WTC11 (cell line): ENCODE data around the gene EPB41. TPM values are rescaled to one million over a fixed set of nuclear protein-coding genes. Genes with fewer than 3 reads are reported as not detected.

Source experiments
- ATAC-seq: fragments of 200-7000 bp; cut with Tn5 transposase; 2 replicates; pipeline ENCODE4 v1.10.0; 2021; ENCODE audit warnings: mild to moderate bottlenecking, moderate library complexity
- CTCF ChIA-PET: fragments of 300-600 bp; sonication (Branson Sonifier 250); formaldehyde crosslinking; loops from one replicate; lab custom pipeline; 2021; ENCODE audit warnings: antibody characterized with exemption; lab: Charles Lee
- POLR2A ChIA-PET: fragments of 350-600 bp; sonication (Branson Sonifier 250); formaldehyde crosslinking; loops from one replicate; lab custom pipeline; 2021; ENCODE audit warnings: antibody characterized with exemption; lab: Charles Lee
- DNase-seq: peaks from one replicate; pipeline ENCODE4 v3.0.0; 2021; ENCODE audit warnings: low spot score
- H3K27ac Mint-ChIP-seq: 2 replicates; pipeline ENCODE4 v1.8.0; 2021; ENCODE audit warnings: mixed read lengths
- H3K27me3 Mint-ChIP-seq: 2 replicates; pipeline ENCODE4 v1.8.0; 2021; ENCODE audit warnings: low read depth, mild to moderate bottlenecking, moderate library complexity, mixed read lengths
- H3K36me3 Mint-ChIP-seq: 2 replicates; pipeline ENCODE4 v1.8.0; 2021; ENCODE audit warnings: mixed read lengths
- H3K4me1 Mint-ChIP-seq: 2 replicates; pipeline ENCODE4 v1.8.0; 2022; ENCODE audit warnings: mixed read lengths
- H3K4me3 Mint-ChIP-seq: 2 replicates; pipeline ENCODE4 v1.8.0; 2021; ENCODE audit warnings: mild to moderate bottlenecking, moderate library complexity, mixed read lengths
- H3K9me3 Mint-ChIP-seq: 2 replicates; pipeline ENCODE4 v1.8.0; 2021; ENCODE audit warnings: mixed read lengths
- CBFB ChIP-seq: sonication (generic); formaldehyde crosslinking; IDR thresholded peaks from 2 replicates; pipeline ENCODE4 v1.8.1; 2022; ENCODE audit warnings: mild to moderate bottlenecking, low read depth, missing genetic modification reagents
- CREB1 ChIP-seq: sonication (generic); formaldehyde crosslinking; IDR thresholded peaks from 2 replicates; pipeline ENCODE4 v1.8.0; 2023; ENCODE audit warnings: mild to moderate bottlenecking, missing genetic modification reagents
- ETV6 ChIP-seq: sonication (generic); formaldehyde crosslinking; IDR thresholded peaks from 2 replicates; pipeline ENCODE4 v1.8.1; 2022; ENCODE audit warnings: mild to moderate bottlenecking, missing genetic modification reagents
- HMGA2 ChIP-seq: fragments of 250-450 bp; sonication (Bioruptor Pico); IDR thresholded peaks from 2 replicates; pipeline ENCODE4 v1.4.0; 2021; ENCODE audit warnings: mild to moderate bottlenecking, moderate library complexity
- IRF2 ChIP-seq: sonication (generic); formaldehyde crosslinking; IDR thresholded peaks from 2 replicates; pipeline ENCODE4 v1.8.0; 2022; ENCODE audit warnings: low read depth, missing genetic modification reagents, borderline replicate concordance
- JUN ChIP-seq: sonication (generic); formaldehyde crosslinking; IDR thresholded peaks from 2 replicates; pipeline ENCODE4 v1.8.0; 2023; ENCODE audit warnings: mild to moderate bottlenecking, missing genetic modification reagents
- NFE2L1 ChIP-seq: sonication (generic); formaldehyde crosslinking; IDR thresholded peaks from 2 replicates; pipeline ENCODE4 v1.8.1; 2023; ENCODE audit warnings: missing genetic modification reagents
- PRRX2 ChIP-seq: fragments of 250-450 bp; sonication (Bioruptor Pico); IDR thresholded peaks from 2 replicates; pipeline ENCODE4 v1.8.0; 2021; ENCODE audit warnings: mild to moderate bottlenecking
- SOX15 ChIP-seq: fragments of 250-450 bp; sonication (Bioruptor Pico); IDR thresholded peaks from 2 replicates; pipeline ENCODE4 v1.9.0; 2021; ENCODE audit warnings: mild to moderate bottlenecking
- ZNF232 ChIP-seq: sonication (generic); formaldehyde crosslinking; IDR thresholded peaks from 2 replicates; pipeline ENCODE4 v1.8.0; 2022; ENCODE audit warnings: mild to moderate bottlenecking, missing genetic modification reagents
- total RNA-seq: library from RNA; stranded (reverse); gene quantifications from 3 replicates; pipeline ENCODE4 v1.2.3, GENCODE V29; 2021
- TF ChIP-seq, protein P1 (sequence below): sonication (generic); formaldehyde crosslinking; IDR thresholded peaks from 2 replicates; pipeline ENCODE4 v1.8.0; 2023; ENCODE audit warnings: mild to moderate bottlenecking, missing genetic modification reagents
- TF ChIP-seq, protein P2 (sequence below): sonication (generic); formaldehyde crosslinking; IDR thresholded peaks from 2 replicates; pipeline ENCODE4 v1.8.1; 2022; ENCODE audit warnings: low read depth, missing genetic modification reagents, borderline replicate concordance
- TF ChIP-seq, protein P3 (sequence below): fragments of 250-450 bp; sonication (Bioruptor Pico); IDR thresholded peaks from 2 replicates; pipeline ENCODE4 v1.9.0; 2021; ENCODE audit warnings: mild to moderate bottlenecking
- TF ChIP-seq, protein P4 (sequence below): fragments of 250-450 bp; sonication (Bioruptor Pico); IDR thresholded peaks from 2 replicates; pipeline ENCODE4 v1.9.0; 2021; ENCODE audit warnings: mild to moderate bottlenecking, borderline replicate concordance
- TF ChIP-seq, protein P5 (sequence below): sonication (generic); formaldehyde crosslinking; IDR thresholded peaks from 2 replicates; pipeline ENCODE4 v1.8.0; 2022; ENCODE audit warnings: mild to moderate bottlenecking, missing genetic modification reagents
- TF ChIP-seq, protein P6 (sequence below): sonication (generic); formaldehyde crosslinking; IDR thresholded peaks from 2 replicates; pipeline ENCODE4 v1.8.0; 2022; ENCODE audit warnings: mild to moderate bottlenecking, missing genetic modification reagents
- TF ChIP-seq, protein P7 (sequence below): fragments of 250-450 bp; sonication (Bioruptor Pico); conservative IDR thresholded peaks from 2 replicates; pipeline ENCODE4 v1.9.0; 2021; ENCODE audit warnings: mild to moderate bottlenecking

Gene EPB41
- total RNA-seq, 1 experiment from 2014 or later, result 85.0 TPM

DNA sequence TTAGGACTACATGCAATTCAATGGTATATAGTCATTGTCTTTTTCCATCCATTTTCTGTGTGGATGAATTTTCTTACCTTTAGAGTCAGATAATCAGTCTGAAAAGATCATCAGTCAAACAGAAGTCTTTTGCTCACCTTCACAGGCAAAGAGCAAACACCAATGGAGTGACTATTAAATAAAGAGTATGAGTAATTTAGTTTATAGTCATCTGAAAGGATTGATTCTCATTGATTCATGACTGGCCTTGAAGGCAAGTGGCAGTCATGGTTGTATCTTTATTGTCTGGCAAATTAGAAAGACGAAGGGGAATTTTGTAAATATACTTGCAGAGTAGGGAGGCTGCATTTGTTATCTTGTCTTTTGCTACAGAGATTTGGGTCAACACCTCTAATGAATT, 89.9 kb downstream of the EPB41 start (continued):
- TF ChIP-seq, protein P1, sequence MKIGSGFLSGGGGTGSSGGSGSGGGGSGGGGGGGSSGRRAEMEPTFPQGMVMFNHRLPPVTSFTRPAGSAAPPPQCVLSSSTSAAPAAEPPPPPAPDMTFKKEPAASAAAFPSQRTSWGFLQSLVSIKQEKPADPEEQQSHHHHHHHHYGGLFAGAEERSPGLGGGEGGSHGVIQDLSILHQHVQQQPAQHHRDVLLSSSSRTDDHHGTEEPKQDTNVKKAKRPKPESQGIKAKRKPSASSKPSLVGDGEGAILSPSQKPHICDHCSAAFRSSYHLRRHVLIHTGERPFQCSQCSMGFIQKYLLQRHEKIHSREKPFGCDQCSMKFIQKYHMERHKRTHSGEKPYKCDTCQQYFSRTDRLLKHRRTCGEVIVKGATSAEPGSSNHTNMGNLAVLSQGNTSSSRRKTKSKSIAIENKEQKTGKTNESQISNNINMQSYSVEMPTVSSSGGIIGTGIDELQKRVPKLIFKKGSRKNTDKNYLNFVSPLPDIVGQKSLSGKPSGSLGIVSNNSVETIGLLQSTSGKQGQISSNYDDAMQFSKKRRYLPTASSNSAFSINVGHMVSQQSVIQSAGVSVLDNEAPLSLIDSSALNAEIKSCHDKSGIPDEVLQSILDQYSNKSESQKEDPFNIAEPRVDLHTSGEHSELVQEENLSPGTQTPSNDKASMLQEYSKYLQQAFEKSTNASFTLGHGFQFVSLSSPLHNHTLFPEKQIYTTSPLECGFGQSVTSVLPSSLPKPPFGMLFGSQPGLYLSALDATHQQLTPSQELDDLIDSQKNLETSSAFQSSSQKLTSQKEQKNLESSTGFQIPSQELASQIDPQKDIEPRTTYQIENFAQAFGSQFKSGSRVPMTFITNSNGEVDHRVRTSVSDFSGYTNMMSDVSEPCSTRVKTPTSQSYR, result no peak
- TF ChIP-seq IRF2 (CRISPR knock-in tag), result no peak
- TF ChIP-seq, protein P2, sequence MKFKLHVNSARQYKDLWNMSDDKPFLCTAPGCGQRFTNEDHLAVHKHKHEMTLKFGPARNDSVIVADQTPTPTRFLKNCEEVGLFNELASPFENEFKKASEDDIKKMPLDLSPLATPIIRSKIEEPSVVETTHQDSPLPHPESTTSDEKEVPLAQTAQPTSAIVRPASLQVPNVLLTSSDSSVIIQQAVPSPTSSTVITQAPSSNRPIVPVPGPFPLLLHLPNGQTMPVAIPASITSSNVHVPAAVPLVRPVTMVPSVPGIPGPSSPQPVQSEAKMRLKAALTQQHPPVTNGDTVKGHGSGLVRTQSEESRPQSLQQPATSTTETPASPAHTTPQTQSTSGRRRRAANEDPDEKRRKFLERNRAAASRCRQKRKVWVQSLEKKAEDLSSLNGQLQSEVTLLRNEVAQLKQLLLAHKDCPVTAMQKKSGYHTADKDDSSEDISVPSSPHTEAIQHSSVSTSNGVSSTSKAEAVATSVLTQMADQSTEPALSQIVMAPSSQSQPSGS, result no peak
- TF ChIP-seq, protein P3, sequence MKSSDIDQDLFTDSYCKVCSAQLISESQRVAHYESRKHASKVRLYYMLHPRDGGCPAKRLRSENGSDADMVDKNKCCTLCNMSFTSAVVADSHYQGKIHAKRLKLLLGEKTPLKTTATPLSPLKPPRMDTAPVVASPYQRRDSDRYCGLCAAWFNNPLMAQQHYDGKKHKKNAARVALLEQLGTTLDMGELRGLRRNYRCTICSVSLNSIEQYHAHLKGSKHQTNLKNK (CRISPR knock-in tag), result no peak
- TF ChIP-seq, protein P4, sequence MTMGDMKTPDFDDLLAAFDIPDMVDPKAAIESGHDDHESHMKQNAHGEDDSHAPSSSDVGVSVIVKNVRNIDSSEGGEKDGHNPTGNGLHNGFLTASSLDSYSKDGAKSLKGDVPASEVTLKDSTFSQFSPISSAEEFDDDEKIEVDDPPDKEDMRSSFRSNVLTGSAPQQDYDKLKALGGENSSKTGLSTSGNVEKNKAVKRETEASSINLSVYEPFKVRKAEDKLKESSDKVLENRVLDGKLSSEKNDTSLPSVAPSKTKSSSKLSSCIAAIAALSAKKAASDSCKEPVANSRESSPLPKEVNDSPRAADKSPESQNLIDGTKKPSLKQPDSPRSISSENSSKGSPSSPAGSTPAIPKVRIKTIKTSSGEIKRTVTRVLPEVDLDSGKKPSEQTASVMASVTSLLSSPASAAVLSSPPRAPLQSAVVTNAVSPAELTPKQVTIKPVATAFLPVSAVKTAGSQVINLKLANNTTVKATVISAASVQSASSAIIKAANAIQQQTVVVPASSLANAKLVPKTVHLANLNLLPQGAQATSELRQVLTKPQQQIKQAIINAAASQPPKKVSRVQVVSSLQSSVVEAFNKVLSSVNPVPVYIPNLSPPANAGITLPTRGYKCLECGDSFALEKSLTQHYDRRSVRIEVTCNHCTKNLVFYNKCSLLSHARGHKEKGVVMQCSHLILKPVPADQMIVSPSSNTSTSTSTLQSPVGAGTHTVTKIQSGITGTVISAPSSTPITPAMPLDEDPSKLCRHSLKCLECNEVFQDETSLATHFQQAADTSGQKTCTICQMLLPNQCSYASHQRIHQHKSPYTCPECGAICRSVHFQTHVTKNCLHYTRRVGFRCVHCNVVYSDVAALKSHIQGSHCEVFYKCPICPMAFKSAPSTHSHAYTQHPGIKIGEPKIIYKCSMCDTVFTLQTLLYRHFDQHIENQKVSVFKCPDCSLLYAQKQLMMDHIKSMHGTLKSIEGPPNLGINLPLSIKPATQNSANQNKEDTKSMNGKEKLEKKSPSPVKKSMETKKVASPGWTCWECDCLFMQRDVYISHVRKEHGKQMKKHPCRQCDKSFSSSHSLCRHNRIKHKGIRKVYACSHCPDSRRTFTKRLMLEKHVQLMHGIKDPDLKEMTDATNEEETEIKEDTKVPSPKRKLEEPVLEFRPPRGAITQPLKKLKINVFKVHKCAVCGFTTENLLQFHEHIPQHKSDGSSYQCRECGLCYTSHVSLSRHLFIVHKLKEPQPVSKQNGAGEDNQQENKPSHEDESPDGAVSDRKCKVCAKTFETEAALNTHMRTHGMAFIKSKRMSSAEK (CRISPR knock-in tag), result no peak

DNA sequence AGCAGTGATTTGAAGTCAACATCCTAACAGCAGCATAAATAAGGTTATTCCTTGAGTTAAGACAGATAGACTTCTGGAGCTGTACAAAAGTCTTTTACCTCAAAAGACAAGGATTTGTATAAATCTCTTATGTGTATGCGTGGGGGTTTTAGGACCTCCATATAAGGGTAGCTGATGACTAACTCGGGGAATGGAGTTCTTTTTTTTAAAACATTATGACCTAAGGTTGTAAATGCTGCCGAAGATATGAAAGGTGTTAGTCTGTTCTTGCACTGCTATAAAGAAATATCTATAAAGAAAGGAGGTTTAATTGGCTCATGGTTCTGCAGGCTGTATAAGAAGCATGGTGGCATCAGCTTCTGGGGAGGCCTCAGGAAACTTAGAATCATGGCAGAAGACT, 90.4 kb downstream of the EPB41 start:
- CTCF ChIA-PET, result no interaction called here
- ATAC-seq (no peak), DNase-seq (no peak)
- Mint-ChIP-seq H3K36me3 (peaks cover 4% of the 10 kb centered on the region; the same call in 1 of the 2 replicates), H3K9me3 (no peaks in the 10 kb centered on the region), H3K4me3 (no peak overlapping the region), H3K27ac (no peak overlapping the region), H3K4me1 (peaks cover 17% of the 10 kb centered on the region), H3K27me3 (no peaks in the 10 kb centered on the region)
- POLR2A ChIA-PET, result no interaction called here
- TF ChIP-seq SOX15 (CRISPR knock-in tag), result no peak
- no peak for TF ChIP-seq ETV6 (CRISPR knock-in tag)
- TF ChIP-seq CBFB (CRISPR knock-in tag), result no peak

DNA sequence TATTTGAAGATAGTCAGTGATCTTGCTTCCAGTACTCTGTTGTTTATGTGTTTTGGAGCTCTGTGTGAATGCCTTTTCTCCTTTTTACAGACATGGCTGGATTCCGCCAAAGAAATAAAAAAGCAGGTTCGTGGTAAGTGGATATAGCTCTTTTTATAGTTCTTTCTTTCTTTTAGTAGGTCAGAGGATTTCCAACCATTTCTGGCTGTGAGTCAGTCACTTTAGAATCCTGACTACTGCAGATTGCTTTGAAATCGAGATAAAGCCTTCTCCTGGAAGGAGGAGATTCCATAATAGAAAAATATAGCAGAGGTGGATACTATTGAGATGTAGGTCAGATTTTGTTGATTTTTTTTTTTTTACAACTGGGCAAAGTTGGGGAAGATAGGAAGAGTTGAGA, 97.4 kb downstream of the EPB41 start:
- Mint-ChIP-seq H3K36me3 (peaks cover 4% of the 10 kb centered on the region; the same call in 1 of the 2 replicates), H3K4me1 (0 out of 2 replicates have a peak, but pooled peaks cover 3% of the 10 kb centered on the region), H3K27me3 (no peaks in the 10 kb centered on the region), H3K27ac (peak overlapping the region; percentile 7; the same call in 1 of the 2 replicates), H3K9me3 (no peaks in the 10 kb centered on the region), H3K4me3 (no peak overlapping the region)
- DNase-seq (no peak), ATAC-seq (no peak)
- CTCF ChIA-PET, result interaction anchor here (0.6 to 1.6 kb wide), 6 partner anchors 28 to 191 kb away, joined by 3 to 5 read pairs (median 4); no protein-coding TSS in a partner anchor
- POLR2A ChIA-PET, result no interaction called here
- TF ChIP-seq, protein P5, sequence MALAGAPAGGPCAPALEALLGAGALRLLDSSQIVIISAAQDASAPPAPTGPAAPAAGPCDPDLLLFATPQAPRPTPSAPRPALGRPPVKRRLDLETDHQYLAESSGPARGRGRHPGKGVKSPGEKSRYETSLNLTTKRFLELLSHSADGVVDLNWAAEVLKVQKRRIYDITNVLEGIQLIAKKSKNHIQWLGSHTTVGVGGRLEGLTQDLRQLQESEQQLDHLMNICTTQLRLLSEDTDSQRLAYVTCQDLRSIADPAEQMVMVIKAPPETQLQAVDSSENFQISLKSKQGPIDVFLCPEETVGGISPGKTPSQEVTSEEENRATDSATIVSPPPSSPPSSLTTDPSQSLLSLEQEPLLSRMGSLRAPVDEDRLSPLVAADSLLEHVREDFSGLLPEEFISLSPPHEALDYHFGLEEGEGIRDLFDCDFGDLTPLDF (CRISPR knock-in tag), result no peak
- no peak for TF ChIP-seq PRRX2 (CRISPR knock-in tag)
- TF ChIP-seq, protein P6, sequence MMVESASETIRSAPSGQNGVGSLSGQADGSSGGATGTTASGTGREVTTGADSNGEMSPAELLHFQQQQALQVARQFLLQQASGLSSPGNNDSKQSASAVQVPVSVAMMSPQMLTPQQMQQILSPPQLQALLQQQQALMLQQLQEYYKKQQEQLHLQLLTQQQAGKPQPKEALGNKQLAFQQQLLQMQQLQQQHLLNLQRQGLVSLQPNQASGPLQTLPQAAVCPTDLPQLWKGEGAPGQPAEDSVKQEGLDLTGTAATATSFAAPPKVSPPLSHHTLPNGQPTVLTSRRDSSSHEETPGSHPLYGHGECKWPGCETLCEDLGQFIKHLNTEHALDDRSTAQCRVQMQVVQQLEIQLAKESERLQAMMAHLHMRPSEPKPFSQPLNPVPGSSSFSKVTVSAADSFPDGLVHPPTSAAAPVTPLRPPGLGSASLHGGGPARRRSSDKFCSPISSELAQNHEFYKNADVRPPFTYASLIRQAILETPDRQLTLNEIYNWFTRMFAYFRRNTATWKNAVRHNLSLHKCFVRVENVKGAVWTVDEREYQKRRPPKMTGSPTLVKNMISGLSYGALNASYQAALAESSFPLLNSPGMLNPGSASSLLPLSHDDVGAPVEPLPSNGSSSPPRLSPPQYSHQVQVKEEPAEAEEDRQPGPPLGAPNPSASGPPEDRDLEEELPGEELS (CRISPR knock-in tag), result no peak
- TF ChIP-seq ZNF232, result no peak
- no peak for TF ChIP-seq HMGA2 (CRISPR knock-in tag)
- TF ChIP-seq, protein P7, sequence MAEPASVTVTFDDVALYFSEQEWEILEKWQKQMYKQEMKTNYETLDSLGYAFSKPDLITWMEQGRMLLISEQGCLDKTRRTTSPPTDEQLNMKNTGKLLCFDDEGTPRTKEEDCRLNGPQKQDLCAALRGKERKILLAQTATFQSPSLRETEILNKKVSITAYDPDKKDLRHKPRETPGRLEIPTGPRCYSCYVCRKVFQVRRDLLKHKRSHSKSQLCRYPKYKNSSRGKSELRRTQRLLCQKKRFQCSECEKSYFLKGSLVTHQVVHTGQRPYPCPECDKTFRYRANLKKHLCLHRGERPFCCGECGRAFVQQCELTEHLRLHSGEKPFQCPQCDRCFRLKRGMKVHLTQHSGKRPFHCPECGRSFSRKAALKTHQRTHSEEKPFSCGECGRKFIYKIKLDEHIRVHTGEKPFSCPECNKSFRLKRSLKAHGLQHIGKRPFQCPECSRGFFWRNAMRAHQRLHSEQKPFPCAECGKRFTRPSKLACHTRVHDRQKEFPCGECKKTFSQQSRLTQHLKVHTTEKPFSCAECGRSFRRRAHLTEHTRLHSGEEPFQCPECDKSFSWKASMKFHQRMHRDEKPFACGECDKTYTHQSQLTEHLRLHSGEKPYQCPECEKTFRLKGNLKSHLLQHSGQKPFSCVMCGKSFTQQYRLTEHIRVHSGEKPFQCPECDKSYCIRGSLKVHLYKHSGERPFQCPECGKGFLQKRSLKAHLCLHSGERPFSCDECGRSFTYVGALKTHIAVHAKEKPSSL (CRISPR knock-in tag), result no peak
- no peak for TF ChIP-seq CREB1 (CRISPR knock-in tag)
- TF ChIP-seq NFE2L1 (CRISPR knock-in tag), result no peak
- no peak for TF ChIP-seq JUN
